ENCODE results near the gene SGTB.
"Not testable (repeated sequence)": the region's sequence is repeated elsewhere in the genome, so short reads cannot be mapped to it uniquely, and the experiment has no call there.

SGTB gene

GRCh38 chr5:65668696-65669095, 53.2 kb downstream of the SGTB start:
- no peak for DNase-seq (ENCODE audit: low read depth)

GRCh38 chr5:65663804-65664521, 57.9 kb downstream of the SGTB start:
- peak; percentile 4 for DNase-seq (ENCODE audit: low read depth)

DNA sequence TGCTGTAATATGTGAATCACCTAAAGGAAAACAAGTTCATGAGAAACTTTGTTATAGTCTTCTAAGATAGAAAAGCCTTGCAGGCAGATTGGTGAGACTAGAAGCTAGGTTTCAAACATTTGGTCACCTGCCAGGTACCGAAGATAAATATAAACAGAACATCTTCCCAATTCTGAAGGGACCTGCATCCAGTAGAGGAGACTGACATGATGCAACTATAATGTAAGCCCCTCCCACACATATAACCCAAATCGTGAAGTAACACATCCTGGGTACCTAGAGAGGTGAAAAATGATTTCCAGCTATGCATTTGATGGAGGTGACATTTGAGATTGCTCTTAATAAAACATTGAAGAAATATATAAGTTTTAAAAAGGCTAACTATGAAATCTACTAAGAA, 67.2 kb downstream of the SGTB start:
- no peak for DNase-seq (ENCODE audit: low read depth)

DNA sequence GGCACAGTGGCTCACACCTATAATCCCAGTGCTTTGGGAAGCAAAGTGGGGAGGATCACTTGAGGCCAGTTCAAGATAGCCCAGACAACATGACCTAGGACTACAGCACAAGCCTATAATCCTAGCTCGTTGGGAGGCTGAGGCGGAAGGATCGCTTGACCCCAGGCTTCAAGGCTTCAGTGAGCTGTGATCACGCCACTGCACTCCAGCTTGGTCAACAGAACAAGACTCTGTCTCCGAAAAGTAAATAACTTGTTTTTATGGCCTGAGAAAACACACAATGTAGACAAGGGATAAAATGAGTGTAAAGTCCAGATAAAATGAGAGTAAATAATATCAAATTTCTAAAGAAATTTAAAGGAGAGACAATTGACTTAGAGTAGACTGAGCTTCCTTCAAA, 70.8 kb downstream of the SGTB start:
- DNase-seq (ENCODE audit: low read depth): no peak

DNA sequence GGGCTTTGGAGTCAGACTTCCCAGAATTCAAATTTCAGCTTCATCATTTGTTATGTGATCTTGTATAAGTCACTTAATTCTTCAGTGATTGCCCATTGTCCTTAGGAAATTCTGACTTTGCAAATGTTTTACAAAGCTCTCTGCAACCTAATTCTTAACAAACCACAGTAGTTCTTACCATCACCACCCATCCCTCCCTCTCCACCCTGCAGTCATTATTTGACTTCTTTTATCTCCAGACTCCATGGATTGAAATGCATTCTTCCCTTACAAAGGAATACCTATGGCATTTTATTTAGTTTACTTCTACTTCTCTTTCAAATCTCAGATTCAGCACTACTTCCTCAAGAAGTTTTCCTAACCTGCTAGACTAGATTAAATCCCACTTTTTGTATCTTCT, 74.0 kb downstream of the SGTB start:
- no peak for DNase-seq (ENCODE audit: low read depth)

DNA sequence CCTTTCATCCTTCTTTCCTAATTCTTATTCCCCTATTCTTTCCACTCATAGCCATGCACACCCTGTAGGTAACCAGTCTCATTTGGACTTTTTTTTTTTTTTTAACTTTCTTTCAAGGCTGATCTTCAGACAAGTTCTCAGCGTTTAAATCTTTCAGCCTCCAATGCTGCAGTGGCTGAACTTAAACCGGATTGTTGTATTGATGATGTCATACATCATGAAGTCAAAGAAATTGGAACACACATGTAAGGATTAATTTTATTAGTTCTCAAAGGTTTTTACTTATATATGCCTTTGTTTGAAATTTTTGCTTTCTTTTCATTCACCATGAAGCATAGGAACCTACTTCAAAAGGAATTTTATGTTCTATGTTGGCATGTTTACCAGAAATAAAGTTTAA, 75.0 kb downstream of the SGTB start:
- DNase-seq (ENCODE audit: low read depth): no peak

DNA sequence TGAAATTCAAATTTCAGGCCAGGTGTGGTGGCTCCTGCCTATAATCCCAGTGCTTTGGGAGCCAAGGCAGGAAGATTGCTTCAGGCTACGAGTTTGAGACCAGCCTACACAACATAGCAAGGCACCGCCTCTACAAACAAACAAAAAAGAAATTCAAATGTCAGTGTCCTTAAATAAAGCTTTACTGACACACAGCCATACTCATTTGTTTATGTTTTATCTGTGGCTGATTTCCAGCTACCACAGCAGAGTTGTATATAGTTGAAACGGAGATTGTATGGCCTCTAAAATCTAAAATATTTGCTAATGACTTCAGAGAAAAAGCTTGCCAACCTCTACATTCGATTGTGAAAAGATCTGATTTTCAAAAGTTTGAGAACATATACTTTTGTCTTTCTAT, 81.7 kb downstream of the SGTB start:
- no peak for DNase-seq (ENCODE audit: low read depth)

GRCh38 chr5:65630981-65631380, 90.9 kb downstream of the SGTB start:
- no peak for DNase-seq (ENCODE audit: low read depth)

DNA sequence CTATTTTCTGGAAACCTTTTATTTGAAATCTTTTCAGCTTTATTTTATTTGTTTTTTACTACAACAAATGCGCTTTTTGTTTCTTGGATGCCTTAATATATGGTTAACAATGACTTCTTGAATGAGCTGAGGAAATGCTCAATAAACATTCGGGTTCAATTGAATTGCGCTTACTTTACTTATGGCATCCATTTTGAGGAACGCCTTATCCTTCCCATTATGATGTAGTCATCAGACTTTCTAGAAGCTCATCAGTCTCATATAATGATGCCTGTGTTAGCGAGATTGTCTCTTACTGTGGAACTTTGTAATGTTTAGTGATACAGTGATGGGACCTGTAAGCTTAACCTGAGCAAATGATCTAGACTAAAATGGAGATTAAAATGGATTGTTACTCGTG, 96.2 kb downstream of the SGTB start:
- no peak for DNase-seq (ENCODE audit: low read depth)

DNA sequence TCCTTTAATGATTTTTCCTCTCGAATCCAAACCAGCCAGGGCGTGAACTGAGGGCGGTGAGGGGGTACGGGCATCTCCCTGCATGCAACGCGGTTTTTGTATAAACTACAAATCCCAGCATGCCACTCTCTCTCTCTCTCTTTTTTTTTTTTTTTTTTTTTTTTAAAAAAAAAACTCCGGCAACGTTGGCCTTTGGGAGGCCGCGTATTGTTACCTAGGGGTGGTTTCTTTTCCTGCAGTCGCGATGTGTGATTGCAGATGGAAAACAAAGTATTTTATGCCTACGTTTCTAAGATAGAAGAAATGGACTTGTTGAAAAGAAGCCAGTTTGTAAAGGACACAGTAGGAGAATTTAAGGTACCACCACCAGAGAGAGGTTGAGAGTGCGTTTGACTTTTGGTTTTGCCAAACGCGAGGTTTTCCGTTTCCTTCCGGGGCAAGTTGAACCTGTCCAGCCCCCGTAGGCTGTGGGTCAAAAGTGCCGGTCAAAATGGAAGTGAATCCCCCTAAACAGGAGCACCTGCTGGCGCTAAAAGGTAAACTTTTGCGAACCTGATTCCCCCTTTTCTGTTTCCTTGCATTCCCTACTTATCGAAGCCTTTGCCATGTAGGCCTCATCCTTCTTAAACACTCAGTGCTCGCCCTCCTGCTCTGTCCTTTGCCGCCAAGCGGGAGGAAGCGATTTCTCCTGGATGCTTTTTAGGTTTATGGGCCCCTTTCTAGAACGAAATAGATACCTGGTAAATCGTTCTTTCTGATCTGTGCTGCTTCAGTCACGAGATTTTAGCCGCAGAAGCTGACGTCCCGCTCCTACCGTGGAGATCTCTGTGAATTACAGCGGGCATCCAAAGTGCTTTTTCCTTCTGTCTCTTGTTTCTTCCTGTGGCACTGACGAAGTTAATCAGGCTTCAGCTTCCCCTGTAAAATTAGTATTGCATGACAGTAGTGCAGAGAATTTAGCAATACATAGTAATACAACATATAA, 97.0 kb downstream of the SGTB start, which contains the start of the genes SHLD3 and TRAPPC13:
Gene SHLD3, plus strand, starts transcription at position 457 of the 985 bp plus-strand sequence. CDS start 4,561 bp downstream, outside the sequence.
Gene TRAPPC13, plus strand, starts transcription at position 457 of the 985 bp plus-strand sequence. Its CDS starts 34 bp downstream, at position 491.
- peak; percentile 85 for DNase-seq (ENCODE audit: low read depth)

DNA sequence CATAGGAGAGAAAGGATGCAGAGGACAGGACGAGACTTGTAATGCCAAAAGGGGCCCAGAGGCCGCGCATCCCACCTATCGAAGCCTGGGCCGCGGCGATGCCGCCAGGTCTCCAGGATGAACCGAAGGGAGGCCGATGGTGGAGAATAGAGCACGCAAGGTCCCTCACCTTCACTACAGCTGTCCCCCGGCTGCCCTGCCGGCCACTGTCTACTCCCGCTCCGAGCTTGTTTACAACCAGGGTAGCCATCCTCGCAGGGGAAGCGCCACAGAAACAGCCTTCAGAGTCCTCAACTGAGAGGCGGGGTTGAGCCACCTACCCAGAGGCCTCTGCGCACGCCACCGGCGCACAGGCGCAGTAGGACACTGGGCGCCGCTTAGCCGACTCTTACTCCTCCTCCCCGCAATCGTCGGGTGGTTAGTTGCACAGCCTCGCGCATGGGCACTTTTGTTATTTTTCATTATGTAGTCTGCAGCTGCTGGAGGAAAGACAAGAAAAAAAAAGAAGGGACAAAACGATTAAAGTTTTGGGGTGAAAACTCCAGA, 97.8 kb downstream of the SGTB start, which contains the start of gene TRIM23:
Gene TRIM23, minus strand, starts transcription at position 309 of the 546 bp plus-strand sequence. Its CDS starts 59 bp downstream, at position 250.
- DNase-seq (ENCODE audit: low read depth): peak; percentile 91

GRCh38 chr5:65623482-65623881, 98.4 kb downstream of the SGTB start:
- DNase-seq (ENCODE audit: low read depth): no peak

GRCh38 chr5:65621961-65622360, 99.9 kb downstream of the SGTB start:
- DNase-seq (ENCODE audit: low read depth): not testable (repeated sequence)

DNA sequence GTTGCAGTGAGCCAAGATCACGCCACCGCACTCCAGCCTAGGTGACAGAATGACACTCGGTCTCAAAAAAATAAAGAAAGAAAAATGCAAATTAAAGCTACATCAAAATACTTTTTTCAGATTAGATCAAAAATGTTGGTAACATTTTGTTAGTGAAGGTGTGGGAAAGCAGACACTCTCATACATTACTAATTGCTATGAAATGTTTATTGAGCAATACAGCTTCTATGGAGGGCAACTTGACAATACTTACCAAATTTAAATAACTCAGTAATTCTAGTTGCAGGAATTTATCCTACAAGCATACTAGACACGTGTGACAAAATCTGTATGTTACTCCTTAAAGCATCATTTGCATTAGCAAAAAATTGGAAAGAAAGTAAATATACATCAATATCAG, 101.9 kb downstream of the SGTB start:
- no peak for DNase-seq (ENCODE audit: low read depth)
